ENCODE results near the gene RASAL1.

DNA sequence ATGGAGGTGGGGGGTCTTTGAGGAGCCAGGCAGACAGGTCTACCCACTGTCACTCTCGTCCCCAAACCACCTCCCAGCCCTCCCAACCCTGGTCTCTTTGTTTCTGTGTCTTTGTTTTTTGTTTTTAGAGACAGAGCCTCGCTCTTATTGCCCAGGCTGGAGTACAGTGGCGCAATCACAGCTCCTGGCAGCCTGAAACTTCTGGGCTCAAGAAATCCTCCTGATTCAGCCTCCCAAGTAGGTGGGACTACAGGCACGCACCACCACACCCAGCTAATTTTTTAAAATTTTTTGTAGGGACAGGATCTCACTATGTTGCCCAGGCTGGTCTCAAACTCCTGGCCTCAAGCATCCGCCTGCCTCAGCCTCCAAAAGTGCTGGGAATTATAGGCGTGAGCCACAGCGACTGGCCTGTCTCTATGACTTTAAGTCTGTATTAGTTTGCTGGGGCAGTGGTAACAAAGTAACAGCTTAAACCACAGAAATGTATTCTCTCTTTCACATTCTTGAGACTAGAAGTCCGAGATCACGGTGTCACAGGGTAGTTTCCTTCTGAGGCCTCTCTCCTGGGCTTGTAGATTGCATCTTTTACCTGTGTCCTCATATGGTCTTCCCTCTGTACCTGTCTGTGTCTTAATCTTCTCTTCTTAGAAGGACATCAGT, 52.9 kb downstream of the RASAL1 start:
- TF ChIP-seq POLR2A (IDR thresholded peaks at IDR 0.05), result no peak
- TF ChIP-seq, protein P1, sequence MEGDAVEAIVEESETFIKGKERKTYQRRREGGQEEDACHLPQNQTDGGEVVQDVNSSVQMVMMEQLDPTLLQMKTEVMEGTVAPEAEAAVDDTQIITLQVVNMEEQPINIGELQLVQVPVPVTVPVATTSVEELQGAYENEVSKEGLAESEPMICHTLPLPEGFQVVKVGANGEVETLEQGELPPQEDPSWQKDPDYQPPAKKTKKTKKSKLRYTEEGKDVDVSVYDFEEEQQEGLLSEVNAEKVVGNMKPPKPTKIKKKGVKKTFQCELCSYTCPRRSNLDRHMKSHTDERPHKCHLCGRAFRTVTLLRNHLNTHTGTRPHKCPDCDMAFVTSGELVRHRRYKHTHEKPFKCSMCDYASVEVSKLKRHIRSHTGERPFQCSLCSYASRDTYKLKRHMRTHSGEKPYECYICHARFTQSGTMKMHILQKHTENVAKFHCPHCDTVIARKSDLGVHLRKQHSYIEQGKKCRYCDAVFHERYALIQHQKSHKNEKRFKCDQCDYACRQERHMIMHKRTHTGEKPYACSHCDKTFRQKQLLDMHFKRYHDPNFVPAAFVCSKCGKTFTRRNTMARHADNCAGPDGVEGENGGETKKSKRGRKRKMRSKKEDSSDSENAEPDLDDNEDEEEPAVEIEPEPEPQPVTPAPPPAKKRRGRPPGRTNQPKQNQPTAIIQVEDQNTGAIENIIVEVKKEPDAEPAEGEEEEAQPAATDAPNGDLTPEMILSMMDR (IDR thresholded peaks at IDR 0.05), result no peak

All from stomach (tissue), 4 donors.